Uterus (tissue), 4 donors: ENCODE measurements around the gene AP1B1. TPM values are rescaled to one million over a fixed set of nuclear protein-coding genes. Genes with fewer than 3 reads are reported as not detected.
A peak's percentile ranks its signal among the peaks of the same experiment; 100 is the strongest.

Source experiments
- DNase-seq, 2 donors: peaks; one replicate each; pipeline ENCODE4 v3.0.0-alpha.2; 2019 to 2020
- H3K27ac ChIP-seq, 2 donors: fragments of 200-600 bp; sonication (generic); 1 replicate in 1 of 2; 2 replicates in 1 of 2; pipeline ENCODE4 v1.5.1; 2016 to 2018
- H3K27me3 ChIP-seq, 2 donors: fragments of 200-600 bp; sonication (generic); one replicate each; pipeline ENCODE4 v1.5.1; 2018 to 2019; ENCODE audit warnings: control low read depth in 1 of 2
- H3K36me3 ChIP-seq, 2 donors: fragments of 200-600 bp; sonication (generic); one replicate each; pipeline ENCODE4 v1.5.1; 2019; ENCODE audit warnings: control low read depth in 1 of 2
- H3K4me1 ChIP-seq, 2 donors: fragments of 200-600 bp; sonication (generic); one replicate each; pipeline ENCODE4 v1.5.1; 2018 to 2019; ENCODE audit warnings: control low read depth in 1 of 2
- H3K4me3 ChIP-seq, 2 donors: fragments of 200-600 bp; sonication (generic); 1 replicate in 1 of 2; 2 replicates in 1 of 2; pipeline ENCODE4 v1.5.1; 2018 to 2019; ENCODE audit warnings: mild to moderate bottlenecking in 1 of 2
- H3K9me3 ChIP-seq, 2 donors: fragments of 200-600 bp; sonication (generic); one replicate each; pipeline ENCODE4 v1.5.1; 2019; ENCODE audit warnings: control low read depth in 1 of 2
- CTCF ChIP-seq, 4 experiments: fragments of 200-600 bp in 2 of 4; fragments of 450-650 bp in 2 of 4; sonication (generic) in 2 of 4; IDR thresholded peaks; one replicate each; pipeline ENCODE4 v1.5.1; 2016 to 2019; ENCODE audit warnings: antibody characterized with exemption in 4 of 4, mild to moderate bottlenecking in 2 of 4, moderate library complexity in 1 of 4
- POLR2A ChIP-seq, 2 donors: fragments of 450-650 bp; IDR thresholded peaks; one replicate each; pipeline ENCODE4 v1.6.1; 2016; ENCODE audit warnings: antibody characterized with exemption in 2 of 2, mild to moderate bottlenecking in 1 of 2, moderate library complexity in 1 of 2
- intact Hi-C: fragments of 100-400 bp; cut with DNase I; formaldehyde crosslinking; loops from one replicate; pipeline ENCODE4 v1.15.1; 2023; ENCODE audit warnings: low total_unique reads
- total RNA-seq, 4 donors: library from RNA; depleted of rRNA in 3 of 4; stranded (reverse); fragments of >200 nt in 3 of 4; gene quantifications; one replicate each; pipeline versions ENCODE4 v1.1.0 to v1.2.4, GENCODE V29; 2014 to 2023
- donor health status: DM: yes; HTN: yes; CAD: no.

Gene AP1B1
- total RNA-seq, 4 donors from 2014 or later: 32.3 to 49.6 (median 36.6) TPM

- no peaks in the 10 kb centered on the region for H3K27me3 ChIP-seq
- H3K9me3 ChIP-seq: no peaks in the 10 kb centered on the region
- H3K4me3 ChIP-seq: no peak overlapping the region
- TF ChIP-seq POLR2A (IDR thresholded peaks at IDR 0.05) (no peak), CTCF (IDR thresholded peaks at IDR 0.05) (no peak)
- DNase-seq: no peak
- peak overlapping the region in 1 of 2 donors; percentile 42 for H3K27ac ChIP-seq
- no peaks in the 10 kb centered on the region for H3K36me3 ChIP-seq
- intact Hi-C loops: no loop called here
- no peaks in the 10 kb centered on the region for H3K4me1 ChIP-seq
Observed at GRCh38 chr22:29331213-29331612, 57.2 kb downstream of the AP1B1 start.

- peak; percentile 82 to 83 for DNase-seq
- no peaks in the 10 kb centered on the region for H3K36me3 ChIP-seq
- H3K9me3 ChIP-seq: no peaks in the 10 kb centered on the region
- TF ChIP-seq POLR2A (IDR thresholded peaks at IDR 0.05) (no peak), CTCF (IDR thresholded peaks at IDR 0.05) (no peak)
- H3K4me3 ChIP-seq: no peak overlapping the region
- H3K4me1 ChIP-seq: no peaks in the 10 kb centered on the region
- H3K27me3 ChIP-seq: no peaks in the 10 kb centered on the region
- intact Hi-C loops: no loop called here
- peak overlapping the region; percentile 8 to 42 for H3K27ac ChIP-seq
Observed at GRCh38 chr22:29330753-29331152, 57.6 kb downstream of the AP1B1 start.

- intact Hi-C loops: no loop called here
- no peak for DNase-seq
- no peaks in the 10 kb centered on the region for H3K36me3 ChIP-seq
- TF ChIP-seq POLR2A (IDR thresholded peaks at IDR 0.05): no peak
- no peak for TF ChIP-seq CTCF (IDR thresholded peaks at IDR 0.05)
- no peaks in the 10 kb centered on the region for H3K9me3 ChIP-seq
- no peak overlapping the region for H3K4me3 ChIP-seq
- H3K27me3 ChIP-seq: no peaks in the 10 kb centered on the region
- H3K4me1 ChIP-seq: no peaks in the 10 kb centered on the region
- peak overlapping the region in 1 of 2 donors; percentile 8 for H3K27ac ChIP-seq
Observed at GRCh38 chr22:29330291-29330690, 58.1 kb downstream of the AP1B1 start.

GRCh38 chr22:29329581-29329980 lies 58.8 kb downstream of the AP1B1 start:
- Histone ChIP-seq H3K4me1 (no peaks in the 10 kb centered on the region), H3K27ac (no peak overlapping the region), H3K4me3 (no peak overlapping the region), H3K27me3 (no peaks in the 10 kb centered on the region), H3K36me3 (no peaks in the 10 kb centered on the region), H3K9me3 (no peaks in the 10 kb centered on the region)
- DNase-seq: no peak
- intact Hi-C loops: no loop called here
- no peak for TF ChIP-seq CTCF (IDR thresholded peaks at IDR 0.05)
- TF ChIP-seq POLR2A (IDR thresholded peaks at IDR 0.05): no peak

- intact Hi-C loops: no loop called here
- Histone ChIP-seq H3K36me3 (no peaks in the 10 kb centered on the region), H3K27ac (no peak overlapping the region), H3K4me3 (no peak overlapping the region), H3K4me1 (no peaks in the 10 kb centered on the region), H3K27me3 (no peaks in the 10 kb centered on the region), H3K9me3 (no peaks in the 10 kb centered on the region)
- DNase-seq: no peak
- no peak for TF ChIP-seq CTCF (IDR thresholded peaks at IDR 0.05)
- TF ChIP-seq POLR2A (IDR thresholded peaks at IDR 0.05): no peak
Observed at GRCh38 chr22:29328566-29329500, 59.5 kb downstream of the AP1B1 start.
